Stomach (tissue), 4 donors: ENCODE data around the gene CFAP69.

Experiments
- POLR2AphosphoS5 ChIP-seq, 3 donors: sonication (generic); formaldehyde crosslinking; IDR thresholded peaks; one replicate each; pipeline ENCODE4 v1.6.1; 2016; ENCODE audit warnings: antibody characterized with exemption in 3 of 3
- TF ChIP-seq, protein P1 (sequence below), 7 experiments: fragments of 450-650 bp in 4 of 7; fragments of 200-600 bp in 3 of 7; sonication (generic) in 3 of 7; IDR thresholded peaks; one replicate each; pipeline ENCODE4 v1.5.1; 2016 to 2019; ENCODE audit warnings: antibody characterized with exemption in 7 of 7, control low read depth in 2 of 7, mild to moderate bottlenecking in 1 of 7

DNA sequence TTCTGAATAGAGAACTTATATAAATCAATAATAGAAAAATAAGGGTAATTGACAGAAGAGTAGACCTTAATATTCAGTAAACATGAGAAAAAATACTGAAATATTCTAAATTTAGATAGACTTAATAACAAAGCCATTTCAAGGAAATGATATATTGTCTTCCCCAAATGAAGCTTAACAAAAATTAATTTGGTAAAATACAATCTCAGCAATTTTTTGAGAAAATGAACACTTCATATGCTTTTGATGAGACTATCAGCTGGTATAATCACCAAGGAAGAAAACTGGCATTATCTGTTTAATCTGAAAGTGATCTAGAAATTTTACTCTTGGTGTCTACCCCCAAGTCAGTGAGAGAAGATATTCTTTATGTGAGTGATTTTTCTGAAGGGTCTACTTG lies 77.9 kb downstream of the CFAP69 start:
- TF ChIP-seq, protein P1, sequence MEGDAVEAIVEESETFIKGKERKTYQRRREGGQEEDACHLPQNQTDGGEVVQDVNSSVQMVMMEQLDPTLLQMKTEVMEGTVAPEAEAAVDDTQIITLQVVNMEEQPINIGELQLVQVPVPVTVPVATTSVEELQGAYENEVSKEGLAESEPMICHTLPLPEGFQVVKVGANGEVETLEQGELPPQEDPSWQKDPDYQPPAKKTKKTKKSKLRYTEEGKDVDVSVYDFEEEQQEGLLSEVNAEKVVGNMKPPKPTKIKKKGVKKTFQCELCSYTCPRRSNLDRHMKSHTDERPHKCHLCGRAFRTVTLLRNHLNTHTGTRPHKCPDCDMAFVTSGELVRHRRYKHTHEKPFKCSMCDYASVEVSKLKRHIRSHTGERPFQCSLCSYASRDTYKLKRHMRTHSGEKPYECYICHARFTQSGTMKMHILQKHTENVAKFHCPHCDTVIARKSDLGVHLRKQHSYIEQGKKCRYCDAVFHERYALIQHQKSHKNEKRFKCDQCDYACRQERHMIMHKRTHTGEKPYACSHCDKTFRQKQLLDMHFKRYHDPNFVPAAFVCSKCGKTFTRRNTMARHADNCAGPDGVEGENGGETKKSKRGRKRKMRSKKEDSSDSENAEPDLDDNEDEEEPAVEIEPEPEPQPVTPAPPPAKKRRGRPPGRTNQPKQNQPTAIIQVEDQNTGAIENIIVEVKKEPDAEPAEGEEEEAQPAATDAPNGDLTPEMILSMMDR (IDR thresholded peaks at IDR 0.05): no peak
- TF ChIP-seq POLR2AphosphoS5 (IDR thresholded peaks at IDR 0.05): no peak
